Retinal pigment epithelial cell (primary cell): ENCODE results near the gene DHRS7B.

ENCODE experiments used
- DNase-seq: peaks from one replicate; pipeline ENCODE4 v3.0.0-alpha.2; 2010; ENCODE audit warnings: low read depth
- H3K4me3 ChIP-seq: 2 replicates; pipeline ENCODE4 v1.5.1; 2011; ENCODE audit warnings: mild to moderate bottlenecking, low read length, control low read depth, moderate library complexity
- TF ChIP-seq, protein P1 (sequence below): conservative IDR thresholded peaks from 2 replicates; pipeline ENCODE4 v1.5.1; 2011; ENCODE audit warnings: low read depth, low read length, control low read depth, inconsistent platforms

DHRS7B gene

DNA sequence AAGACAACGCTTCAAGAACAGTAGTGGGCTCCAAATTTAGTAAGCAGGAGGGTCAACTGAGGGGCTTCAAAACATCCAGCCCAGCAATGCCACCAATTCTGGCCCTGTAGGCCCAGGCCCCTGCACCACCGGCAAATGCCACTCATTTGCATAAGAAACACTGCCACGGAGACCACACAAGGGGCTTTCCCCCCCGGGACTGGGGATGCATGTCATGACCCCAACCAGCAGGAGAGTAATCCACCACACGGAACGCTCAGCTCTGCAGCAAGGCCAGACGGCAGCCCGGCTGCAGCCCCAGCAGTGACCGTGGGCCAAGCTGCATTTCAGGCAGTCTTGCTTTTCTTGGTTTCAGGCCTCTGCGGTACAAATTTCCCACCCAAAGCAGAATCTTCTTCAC, 73.1 kb downstream of the DHRS7B start:
- TF ChIP-seq, protein P1, sequence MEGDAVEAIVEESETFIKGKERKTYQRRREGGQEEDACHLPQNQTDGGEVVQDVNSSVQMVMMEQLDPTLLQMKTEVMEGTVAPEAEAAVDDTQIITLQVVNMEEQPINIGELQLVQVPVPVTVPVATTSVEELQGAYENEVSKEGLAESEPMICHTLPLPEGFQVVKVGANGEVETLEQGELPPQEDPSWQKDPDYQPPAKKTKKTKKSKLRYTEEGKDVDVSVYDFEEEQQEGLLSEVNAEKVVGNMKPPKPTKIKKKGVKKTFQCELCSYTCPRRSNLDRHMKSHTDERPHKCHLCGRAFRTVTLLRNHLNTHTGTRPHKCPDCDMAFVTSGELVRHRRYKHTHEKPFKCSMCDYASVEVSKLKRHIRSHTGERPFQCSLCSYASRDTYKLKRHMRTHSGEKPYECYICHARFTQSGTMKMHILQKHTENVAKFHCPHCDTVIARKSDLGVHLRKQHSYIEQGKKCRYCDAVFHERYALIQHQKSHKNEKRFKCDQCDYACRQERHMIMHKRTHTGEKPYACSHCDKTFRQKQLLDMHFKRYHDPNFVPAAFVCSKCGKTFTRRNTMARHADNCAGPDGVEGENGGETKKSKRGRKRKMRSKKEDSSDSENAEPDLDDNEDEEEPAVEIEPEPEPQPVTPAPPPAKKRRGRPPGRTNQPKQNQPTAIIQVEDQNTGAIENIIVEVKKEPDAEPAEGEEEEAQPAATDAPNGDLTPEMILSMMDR: no peak
- no peak for DNase-seq
- no peak overlapping the region for H3K4me3 ChIP-seq

DNA sequence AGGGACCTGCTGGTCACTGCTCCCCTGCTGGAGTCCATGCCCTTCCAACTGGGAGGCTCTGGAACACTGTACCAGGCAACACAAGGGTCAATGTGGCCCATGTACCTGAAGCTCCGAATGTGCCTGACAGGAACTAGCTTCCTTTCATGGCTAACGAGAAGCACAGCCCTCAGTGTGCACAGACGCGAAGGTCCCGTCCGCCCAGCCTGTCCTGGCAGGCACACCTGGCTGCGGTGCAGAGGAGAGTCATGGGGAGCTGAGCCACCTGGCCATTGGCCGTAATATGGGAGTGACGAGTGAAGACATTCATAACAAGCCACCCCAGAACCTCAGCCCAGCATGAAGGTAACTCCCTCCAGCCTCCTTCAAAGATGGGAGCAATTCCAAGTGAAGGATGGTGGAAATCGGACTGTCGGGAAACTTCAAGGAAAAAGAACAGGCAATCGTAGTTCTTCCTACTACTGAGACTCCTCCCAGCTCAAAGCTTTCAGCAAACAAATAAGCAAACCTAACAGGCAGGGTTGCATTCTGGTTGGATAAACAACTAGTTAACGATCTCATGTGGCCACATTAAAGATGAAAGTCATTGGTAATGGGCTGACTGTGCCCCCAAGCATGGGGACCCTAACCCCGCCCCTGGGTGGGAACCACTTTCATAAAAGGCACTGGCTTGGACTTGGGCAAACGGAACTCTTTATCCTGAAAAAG, 74.0 kb downstream of the DHRS7B start:
- no peak for DNase-seq
- TF ChIP-seq, protein P1: no peak
- no peak overlapping the region for H3K4me3 ChIP-seq

DNA sequence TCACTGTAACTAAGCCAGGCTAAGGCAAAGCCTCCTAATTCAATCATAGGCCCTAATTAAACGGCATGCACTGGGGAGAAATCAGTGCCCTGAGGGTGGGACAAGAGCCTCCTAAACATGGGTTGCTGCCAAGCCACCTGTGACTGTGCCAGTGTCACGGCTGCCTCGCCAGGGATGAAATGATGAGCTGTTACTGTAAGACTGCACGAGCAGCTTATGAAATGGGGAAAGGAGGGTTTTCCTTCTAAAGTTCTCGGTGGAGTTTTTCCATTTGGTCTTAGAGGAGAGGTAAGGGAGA, 74.5 kb downstream of the DHRS7B start:
- H3K4me3 ChIP-seq: no peak overlapping the region
- TF ChIP-seq, protein P1: no peak

DNA sequence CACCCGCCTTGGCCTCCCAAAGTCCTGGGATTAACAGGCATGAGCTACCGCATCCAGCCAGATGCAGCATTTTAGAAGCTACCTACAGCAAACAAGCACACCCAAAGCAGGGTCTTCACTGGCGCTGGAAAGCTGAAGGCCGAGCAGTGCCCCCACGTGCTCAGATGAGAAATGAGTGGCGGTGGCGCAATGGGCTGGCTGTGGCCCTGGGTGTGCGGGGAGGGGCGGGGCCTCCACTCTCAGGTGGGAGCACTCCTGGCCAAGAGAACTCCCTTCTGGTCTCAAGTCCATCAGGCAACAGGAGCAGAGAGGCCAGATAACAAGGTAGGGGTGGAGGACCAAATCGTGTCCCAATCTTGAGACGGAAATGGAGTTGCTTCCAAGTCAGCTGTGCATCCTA, 75.1 kb downstream of the DHRS7B start:
- TF ChIP-seq, protein P1: no peak
- no peak overlapping the region for H3K4me3 ChIP-seq
- DNase-seq: no peak

More for the DNA sequence above, 74.5 kb downstream of the DHRS7B start:
- DNase-seq: no peak

DNA sequence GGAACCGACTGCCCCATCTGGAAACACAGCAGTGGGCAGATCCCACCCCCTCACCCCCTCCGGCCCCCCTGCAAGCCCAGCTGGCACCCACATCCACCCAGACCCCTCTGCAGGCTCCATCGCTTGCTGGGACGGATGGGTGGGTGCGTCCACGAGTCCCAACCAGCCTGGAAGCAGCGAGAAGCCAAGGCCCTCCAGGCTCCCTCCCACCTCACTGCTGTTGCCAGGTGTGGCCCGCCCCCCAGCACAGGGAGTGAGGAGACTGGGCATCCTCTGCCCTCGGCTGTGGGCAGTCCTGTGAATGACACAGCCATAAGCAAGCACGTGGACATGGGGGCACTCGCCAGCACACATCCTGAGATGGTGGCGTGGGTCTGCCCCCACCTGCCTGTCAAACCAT, 75.7 kb downstream of the DHRS7B start:
- no peak overlapping the region for H3K4me3 ChIP-seq
- DNase-seq: no peak
- TF ChIP-seq, protein P1: no peak

DNA sequence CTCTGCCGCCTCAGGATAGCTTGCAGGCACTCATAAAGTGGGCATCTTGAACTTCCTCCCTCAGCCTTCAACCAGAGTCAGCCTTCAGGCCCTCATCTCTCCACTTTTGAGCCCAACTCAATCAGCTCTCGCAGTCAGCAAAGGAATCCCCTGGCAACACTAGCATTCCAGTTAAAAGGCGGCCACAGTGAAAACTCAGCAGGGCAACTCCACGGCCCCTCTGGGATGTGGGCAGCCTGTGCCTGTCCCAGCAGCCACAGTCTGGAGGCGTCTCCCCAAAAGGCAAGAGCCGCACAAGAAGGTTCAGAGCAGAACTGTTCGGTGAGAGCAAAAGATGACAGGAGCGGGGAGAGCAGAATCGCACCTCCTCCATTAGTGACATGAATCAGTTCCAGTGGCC, 78.2 kb downstream of the DHRS7B start:
- H3K4me3 ChIP-seq: no peak overlapping the region
- TF ChIP-seq, protein P1: no peak
- DNase-seq: no peak

DNA sequence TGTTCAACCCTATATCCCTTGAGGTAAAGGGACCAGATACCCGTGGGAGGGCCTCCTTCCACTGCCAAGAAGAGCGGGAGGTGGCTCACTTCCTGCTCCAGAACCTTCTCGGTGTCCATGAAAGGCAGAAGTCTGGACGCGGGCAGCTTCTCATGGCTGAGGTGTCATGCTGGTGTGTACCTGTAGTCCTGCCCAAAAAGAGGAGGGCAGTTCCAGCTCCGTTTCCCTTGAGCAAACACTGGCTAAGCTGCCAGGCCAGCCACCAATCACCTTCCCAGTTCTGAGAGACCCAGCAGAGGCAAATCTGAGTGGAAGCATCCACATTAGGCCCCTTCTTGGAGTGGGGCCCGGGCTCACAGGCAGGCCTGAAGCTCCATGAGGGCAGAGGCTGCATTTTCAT, 81.6 kb downstream of the DHRS7B start:
- TF ChIP-seq, protein P1: no peak
- no peak overlapping the region for H3K4me3 ChIP-seq
- DNase-seq: no peak
